ENCODE results near the gene ZNF280B.
"Not testable (repeated sequence)": the region's sequence is repeated elsewhere in the genome, so short reads cannot be mapped to it uniquely, and the experiment has no call there.

Gene ZNF280B

DNA sequence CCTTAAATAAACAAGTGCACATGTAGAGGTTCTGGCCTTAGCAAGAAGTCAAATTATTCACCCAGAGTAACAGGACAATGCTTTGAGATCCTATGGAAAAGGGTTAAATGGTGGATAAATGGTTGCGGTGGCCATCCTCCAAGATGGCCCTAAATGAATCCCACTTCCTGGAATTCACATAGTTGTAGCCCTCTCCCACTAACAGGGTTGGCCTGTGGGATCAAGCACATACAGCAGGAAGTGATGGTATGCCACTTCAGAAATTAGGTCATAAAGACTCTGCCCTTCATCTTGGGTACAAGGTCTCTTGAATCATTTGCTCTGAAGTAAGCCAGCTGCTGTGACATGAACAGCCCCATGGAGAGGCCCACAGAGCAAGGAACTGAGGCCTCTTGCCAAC lies 1.8 kb downstream of the ZNF280B start:
- DNase-seq = no peak

- no peak for DNase-seq
Observed at GRCh38 chr22:22498267-22498666, 10.3 kb downstream of the ZNF280B start.

DNA sequence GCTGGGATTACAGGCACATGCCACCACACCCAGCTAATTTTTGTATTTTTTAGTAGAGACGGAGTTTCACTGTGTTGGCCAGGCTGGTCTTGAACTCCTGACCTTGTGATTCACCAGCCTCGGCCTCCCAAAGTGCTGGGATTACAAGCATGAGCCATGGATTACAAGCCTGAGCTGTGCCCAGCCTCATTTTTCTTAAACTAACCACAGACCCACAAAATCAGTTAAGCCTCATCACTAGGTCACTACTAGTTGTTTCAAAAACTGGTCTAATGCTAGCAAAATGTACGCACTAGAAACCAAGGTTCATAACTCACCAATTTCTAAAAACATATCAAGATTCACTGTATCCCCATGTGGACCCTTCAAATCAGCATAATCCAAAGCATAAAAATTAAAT lies 17.0 kb downstream of the ZNF280B start:
- DNase-seq = not testable (repeated sequence)

GRCh38 chr22:22488736-22489135 lies 19.8 kb downstream of the ZNF280B start:
- DNase-seq = no peak

DNA sequence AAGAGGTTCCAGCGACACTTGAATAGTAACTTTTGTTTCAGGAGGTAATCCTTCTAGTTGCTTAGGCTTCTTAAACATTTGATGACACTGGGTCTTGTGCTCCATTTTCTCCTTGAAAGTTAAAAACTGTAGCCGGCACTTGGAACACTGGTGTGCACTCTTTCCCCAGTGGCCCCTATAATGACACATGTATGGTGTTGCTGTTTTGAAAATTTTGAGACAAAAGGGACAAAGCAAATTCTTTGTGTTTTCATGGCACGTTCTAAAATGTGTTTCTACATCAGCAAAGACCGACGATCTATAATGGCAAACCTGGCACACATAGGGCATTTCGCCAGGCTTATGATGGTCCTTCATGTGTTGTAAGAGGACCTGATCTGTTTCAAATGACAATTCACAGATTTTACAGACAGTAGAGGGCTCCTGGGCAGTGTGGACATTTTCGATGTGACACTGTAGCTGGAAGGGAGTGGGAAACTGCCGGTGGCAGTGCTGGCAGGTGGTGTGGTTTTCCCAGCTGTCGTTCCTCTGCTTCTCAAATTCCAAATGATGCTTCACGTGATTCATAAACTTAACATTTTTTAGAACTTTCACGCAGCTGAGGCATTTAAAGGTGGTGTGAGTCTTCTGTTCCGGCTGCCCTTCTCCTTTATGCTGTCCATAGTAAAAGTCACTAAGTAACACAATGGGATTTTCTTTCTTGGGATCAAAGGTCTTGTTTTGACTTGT lies 20.5 kb downstream of the ZNF280B start:
- no peak for DNase-seq

DNA sequence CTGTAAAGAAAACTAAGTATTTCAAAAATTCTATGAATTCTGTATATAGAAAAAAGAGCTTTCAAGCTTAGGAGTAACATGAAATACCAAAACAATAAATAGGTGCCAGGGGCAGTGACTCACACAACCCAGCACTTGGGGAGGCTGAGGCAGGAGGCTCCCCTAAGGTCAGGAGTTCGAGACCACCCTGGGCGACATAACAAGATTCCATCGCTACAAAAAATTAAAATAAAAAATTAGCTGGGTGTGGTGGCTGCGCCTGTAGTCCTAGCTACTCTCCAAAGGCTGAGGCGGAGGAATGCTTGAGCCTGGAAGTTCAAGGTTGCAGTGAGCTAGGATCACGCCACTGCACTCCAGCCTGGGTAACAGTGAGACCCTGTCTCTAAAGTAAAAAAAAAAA lies 21.5 kb downstream of the ZNF280B start:
- DNase-seq = no peak

GRCh38 chr22:22486132-22486899 lies 22.2 kb downstream of the ZNF280B start:
- DNase-seq = no peak

- no peak for DNase-seq
Observed at GRCh38 chr22:22485524-22485923, 23.0 kb downstream of the ZNF280B start.

DNA sequence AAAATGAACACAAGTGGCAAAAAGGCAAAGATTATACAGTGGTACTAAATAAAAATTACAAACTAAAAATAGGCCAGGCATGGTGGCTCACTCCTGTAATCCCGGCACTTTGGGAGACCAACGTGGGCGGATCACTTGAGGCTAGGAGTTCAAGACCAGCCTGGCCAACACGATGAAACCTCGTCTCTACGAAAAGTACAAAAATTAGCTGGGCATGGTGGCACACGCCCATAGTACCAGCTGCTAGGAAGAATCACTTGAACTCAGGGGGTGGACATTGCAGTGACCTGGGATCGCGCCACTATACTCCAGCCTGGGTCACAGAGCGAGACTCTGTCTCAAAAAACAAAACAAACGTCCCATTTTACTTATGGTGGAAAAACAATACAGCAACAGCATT lies 24.5 kb downstream of the ZNF280B start:
- no peak for DNase-seq

DNA sequence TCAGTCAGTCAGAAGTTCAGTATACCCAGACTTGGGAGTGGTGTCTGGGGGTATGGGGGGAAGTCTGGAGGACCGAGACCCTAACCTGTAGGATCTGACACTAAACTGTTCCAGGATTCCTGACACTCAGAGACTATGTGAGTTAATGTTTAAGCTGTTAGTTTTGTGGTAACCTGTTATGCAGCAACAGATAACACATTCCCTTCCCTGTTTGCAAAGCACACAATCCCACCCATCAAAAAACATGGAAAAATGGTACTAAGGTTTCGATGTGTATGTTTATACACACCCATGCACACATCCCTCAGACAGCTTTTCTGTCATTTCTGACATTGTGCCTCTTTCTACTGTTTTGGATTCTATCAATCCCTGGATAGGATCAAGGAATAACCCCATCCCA lies 27.6 kb downstream of the ZNF280B start:
- DNase-seq = no peak

GRCh38 chr22:22479999-22480532 lies 28.5 kb downstream of the ZNF280B start:
- DNase-seq = no peak

- no peak for DNase-seq
Observed at GRCh38 chr22:22479116-22479515, 29.4 kb downstream of the ZNF280B start.

GRCh38 chr22:22478470-22478869 lies 30.1 kb downstream of the ZNF280B start:
- no peak for DNase-seq

DNA sequence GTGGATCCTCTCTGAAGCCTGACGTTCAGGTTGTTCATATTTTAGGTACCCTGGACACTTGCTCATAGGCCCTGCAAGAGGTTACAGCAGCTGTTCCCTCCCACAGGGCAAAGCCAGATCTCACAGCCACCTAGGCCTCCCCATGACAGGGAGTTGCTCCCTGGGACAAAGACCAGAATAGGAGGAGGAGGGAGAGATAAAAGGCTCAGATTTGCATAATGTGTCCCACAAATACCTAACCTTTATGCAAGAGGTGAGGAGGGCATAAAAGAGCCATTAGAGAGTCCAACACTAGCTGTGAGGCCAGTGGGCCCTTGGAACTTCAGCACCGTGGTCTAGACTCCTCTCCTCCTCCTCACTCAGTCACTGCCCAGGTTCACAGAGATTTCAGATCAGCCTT lies 33.8 kb downstream of the ZNF280B start:
- no peak for DNase-seq

DNA sequence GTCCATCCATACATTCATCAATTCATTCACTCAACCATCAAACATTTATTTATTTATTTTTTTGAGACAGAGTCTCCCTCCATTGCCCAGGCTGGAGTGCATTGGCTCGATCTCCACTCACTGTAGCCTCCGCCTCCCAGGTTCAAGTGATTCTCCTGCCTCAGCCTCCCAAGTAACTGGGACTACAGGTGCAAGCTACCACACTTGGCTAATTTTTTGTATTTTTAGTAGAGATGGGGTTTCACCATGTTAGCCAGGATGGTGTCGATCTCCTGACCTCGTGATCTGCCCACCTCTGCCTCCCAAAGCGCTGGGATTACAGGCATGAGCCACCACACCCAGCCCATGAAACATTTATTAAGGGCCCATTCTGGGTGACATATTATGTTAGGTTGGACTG lies 37.4 kb downstream of the ZNF280B start:
- DNase-seq = not testable (repeated sequence)

- no peak for DNase-seq
Observed at GRCh38 chr22:22469527-22469926, 39.0 kb downstream of the ZNF280B start.

GRCh38 chr22:22468794-22469469 lies 39.6 kb downstream of the ZNF280B start:
- DNase-seq = not testable (repeated sequence)

GRCh38 chr22:22467112-22467511 lies 41.4 kb downstream of the ZNF280B start:
- DNase-seq = no peak

GRCh38 chr22:22465782-22466181 lies 42.8 kb downstream of the ZNF280B start:
- DNase-seq = no peak

GRCh38 chr22:22465094-22465602 lies 43.4 kb downstream of the ZNF280B start:
- DNase-seq = no peak

GRCh38 chr22:22464541-22465054 lies 43.9 kb downstream of the ZNF280B start:
- no peak for DNase-seq

DNA sequence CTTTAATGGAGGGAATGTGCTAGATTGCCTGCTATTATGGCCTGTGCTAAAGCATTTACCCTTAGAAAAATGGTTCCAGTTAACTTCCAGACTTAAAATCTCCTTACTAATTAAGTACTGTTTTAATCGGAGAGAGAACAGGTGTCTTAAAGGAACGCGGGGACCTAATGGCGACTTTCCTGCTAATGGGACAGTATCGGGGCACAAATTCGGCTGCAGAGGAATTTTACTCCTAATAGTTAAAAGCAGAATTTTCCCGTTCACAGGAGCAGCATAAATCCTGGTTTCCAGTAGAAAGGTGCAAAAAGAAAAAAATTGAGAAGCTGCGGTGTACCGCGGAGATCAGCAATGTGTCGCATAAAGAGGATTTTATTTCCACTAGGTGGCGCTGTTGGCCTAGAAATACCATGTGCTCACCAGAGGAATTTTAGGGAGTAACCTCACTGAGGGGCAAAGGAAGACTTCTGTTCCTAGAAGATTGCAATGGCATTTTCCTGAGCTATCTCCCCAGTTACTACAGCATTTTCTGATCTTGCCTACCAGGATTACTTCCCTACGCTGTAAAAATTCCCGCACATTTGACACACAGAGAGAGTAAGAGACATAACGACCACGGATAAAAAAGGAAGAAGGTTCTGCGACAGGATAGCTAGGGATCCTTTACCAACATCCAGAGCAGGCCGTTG lies 44.5 kb downstream of the ZNF280B start:
- peak; percentile 42 for DNase-seq
